Spinal cord (tissue), 10 donors: ENCODE data around the gene PRSS23. TPM values are rescaled to one million over a fixed set of nuclear protein-coding genes. Genes with fewer than 3 reads are reported as not detected.
"Not testable (repeated sequence)": the region's sequence is repeated elsewhere in the genome, so short reads cannot be mapped to it uniquely, and the experiment has no call there.

Source experiments
- DNase-seq, 6 donors: peaks; one replicate each; pipeline versions ENCODE4 v3.0.0 to v3.0.0-alpha.2; 2013 to 2015; ENCODE audit warnings: low spot score in 6 of 6, low read depth in 4 of 6
- H3K27ac ChIP-seq: one replicate; pipeline ENCODE4 v1.5.1; 2013; ENCODE audit warnings: low read depth, low read length, control low read depth
- H3K27me3 ChIP-seq: one replicate; pipeline ENCODE4 v1.6.1; 2013; ENCODE audit warnings: low read length; ENCODE audit not compliant: control insufficient read depth, insufficient read depth
- H3K36me3 ChIP-seq: one replicate; pipeline ENCODE4 v1.6.1; 2013; ENCODE audit warnings: low read length; ENCODE audit not compliant: control insufficient read depth, insufficient read depth
- H3K4me1 ChIP-seq: one replicate; pipeline ENCODE4 v1.6.1; 2013; ENCODE audit warnings: low read length; ENCODE audit not compliant: control insufficient read depth, insufficient read depth
- H3K4me3 ChIP-seq: one replicate; pipeline ENCODE4 v1.5.1; 2013; ENCODE audit warnings: low read depth, low read length, control low read depth
- H3K9me3 ChIP-seq: one replicate; pipeline ENCODE4 v1.6.1; 2013; ENCODE audit warnings: low read length; ENCODE audit not compliant: control insufficient read depth, insufficient read depth
- WGBS: methylation state at CpG from one replicate; pipeline ENCODE4 v1.1.5; 2013; ENCODE audit warnings: missing lambda C conversion rate; ENCODE audit not compliant: insufficient coverage; 5-methylcytosine and 5-hydroxymethylcytosine counted together
- polyA plus RNA-seq, 2 donors: library from polyadenylated mRNA; unstranded; fragments of 120-200 nt; gene quantifications; one replicate each; pipeline ENCODE4 v1.2.1, GENCODE V29; 2013; ENCODE audit not compliant: insufficient read length in 2 of 2
- total RNA-seq, 2 donors: library from RNA; depleted of rRNA in 1 of 2; stranded (reverse); fragments of 120-200 nt in 1 of 2; fragments of >200 nt in 1 of 2; gene quantifications; one replicate each; pipeline versions ENCODE4 v1.2.3 to v1.2.4, GENCODE V29; 2013 to 2014
- donor health status: healthy.

The PRSS23 gene
- total and polyA plus RNA-seq, 4 donors: 21.0 to 56.4 (median 24.8) TPM

GRCh38 chr11:86809561-86809960 is 9.2 kb downstream of the PRSS23 start:
- H3K4me3 ChIP-seq: no peak overlapping the region
- no peak for DNase-seq
- H3K36me3 ChIP-seq: no peaks in the 10 kb centered on the region
- H3K27ac ChIP-seq: peak overlapping the region; percentile 61
- peaks cover 7% of the 10 kb centered on the region for H3K4me1 ChIP-seq
- no peaks in the 10 kb centered on the region for H3K27me3 ChIP-seq
- no peaks in the 10 kb centered on the region for H3K9me3 ChIP-seq

- no peak overlapping the region for H3K4me3 ChIP-seq
- peak overlapping the region; percentile 17 for H3K27ac ChIP-seq
- no peaks in the 10 kb centered on the region for H3K36me3 ChIP-seq
- no peaks in the 10 kb centered on the region for H3K9me3 ChIP-seq
- no peaks in the 10 kb centered on the region for H3K27me3 ChIP-seq
- no peak for DNase-seq
- H3K4me1 ChIP-seq: peaks cover 12% of the 10 kb centered on the region
- no CpG with 5 or more reads among the region's 2 CpGs for WGBS
These were observed 9.9 kb downstream of the PRSS23 start for GRCh38 chr11:86810288-86810687.

GRCh38 chr11:86811637-86812321 is 11.4 kb downstream of the PRSS23 start:
- DNase-seq: no peak
- H3K27me3 ChIP-seq: no peaks in the 10 kb centered on the region
- no peaks in the 10 kb centered on the region for H3K9me3 ChIP-seq
- H3K4me1 ChIP-seq: peaks cover 12% of the 10 kb centered on the region
- H3K27ac ChIP-seq: no peak overlapping the region
- H3K4me3 ChIP-seq: no peak overlapping the region
- WGBS: 83% methylated on average over 2 of the region's 2 CpGs
- H3K36me3 ChIP-seq: no peaks in the 10 kb centered on the region

GRCh38 chr11:86812322-86812670 is 12.0 kb downstream of the PRSS23 start:
- H3K27ac ChIP-seq: no peak overlapping the region
- no peak overlapping the region for H3K4me3 ChIP-seq
- H3K36me3 ChIP-seq: no peaks in the 10 kb centered on the region
- H3K9me3 ChIP-seq: no peaks in the 10 kb centered on the region
- DNase-seq: no peak
- WGBS: 90% methylated on average over 4 of the region's 7 CpGs
- peaks cover 12% of the 10 kb centered on the region for H3K4me1 ChIP-seq
- no peaks in the 10 kb centered on the region for H3K27me3 ChIP-seq

- no peak for DNase-seq
- Histone ChIP-seq H3K9me3 (no peaks in the 10 kb centered on the region), H3K4me1 (peaks cover 7% of the 10 kb centered on the region), H3K36me3 (no peaks in the 10 kb centered on the region), H3K27me3 (no peaks in the 10 kb centered on the region), H3K27ac (no peak overlapping the region), H3K4me3 (no peak overlapping the region)
- no CpG with 5 or more reads among the region's 1 CpG for WGBS
These were observed 12.6 kb downstream of the PRSS23 start for GRCh38 chr11:86812981-86813380.

- peaks cover 7% of the 10 kb centered on the region for H3K4me1 ChIP-seq
- no peaks in the 10 kb centered on the region for H3K9me3 ChIP-seq
- no peak overlapping the region for H3K4me3 ChIP-seq
- 49% methylated on average over 3 of the region's 3 CpGs for WGBS
- no peak overlapping the region for H3K27ac ChIP-seq
- H3K36me3 ChIP-seq: no peaks in the 10 kb centered on the region
- H3K27me3 ChIP-seq: no peaks in the 10 kb centered on the region
- DNase-seq: peak in 1 of 6 donors; percentile 46
These were observed 14.4 kb downstream of the PRSS23 start for GRCh38 chr11:86814775-86815174.

- H3K27me3 ChIP-seq: no peaks in the 10 kb centered on the region
- no peaks in the 10 kb centered on the region for H3K9me3 ChIP-seq
- DNase-seq: no peak
- H3K36me3 ChIP-seq: no peaks in the 10 kb centered on the region
- H3K4me3 ChIP-seq: no peak overlapping the region
- 90% methylated on average over 1 of the region's 2 CpGs for WGBS
- H3K4me1 ChIP-seq: peaks cover 7% of the 10 kb centered on the region
- H3K27ac ChIP-seq: peak overlapping the region; percentile 4
These were observed 15.4 kb downstream of the PRSS23 start for GRCh38 chr11:86815726-86816125.

GRCh38 chr11:86816251-86816726 is 15.9 kb downstream of the PRSS23 start:
- peak overlapping the region; percentile 31 for H3K27ac ChIP-seq
- H3K4me3 ChIP-seq: no peak overlapping the region
- no peaks in the 10 kb centered on the region for H3K36me3 ChIP-seq
- WGBS: 94% methylated on average over 3 of the region's 5 CpGs
- peaks cover 7% of the 10 kb centered on the region for H3K4me1 ChIP-seq
- no peak for DNase-seq
- H3K9me3 ChIP-seq: no peaks in the 10 kb centered on the region
- no peaks in the 10 kb centered on the region for H3K27me3 ChIP-seq

- Histone ChIP-seq H3K27me3 (no peaks in the 10 kb centered on the region), H3K36me3 (no peaks in the 10 kb centered on the region), H3K9me3 (no peaks in the 10 kb centered on the region), H3K4me3 (no peak overlapping the region), H3K27ac (peak overlapping the region; percentile 45), H3K4me1 (peaks cover 7% of the 10 kb centered on the region)
- peak in 5 of 6 donors; percentile 65 to 94 (median 73) for DNase-seq
- 10% methylated on average over 1 of the region's 9 CpGs for WGBS
These were observed 18.3 kb downstream of the PRSS23 start for GRCh38 chr11:86818462-86819192.

- not testable (repeated sequence) for H3K9me3 ChIP-seq, H3K36me3 ChIP-seq, H3K4me1 ChIP-seq, H3K4me3 ChIP-seq, H3K27ac ChIP-seq, DNase-seq, H3K27me3 ChIP-seq
- no CpG with 5 or more reads among the region's 3 CpGs for WGBS
These were observed 23.8 kb downstream of the PRSS23 start for GRCh38 chr11:86824139-86824538.
